AG09309 (cell line): ENCODE results near the gene RPL19.

Source experiments
- DNase-seq: peaks from one replicate; pipeline ENCODE4 v3.0.0-alpha.2; 2010; ENCODE audit warnings: low read depth
- H3K4me3 ChIP-seq: 2 replicates; pipeline ENCODE4 v1.5.1; 2011; ENCODE audit warnings: mild to moderate bottlenecking, low read depth, low read length, moderate library complexity; ENCODE audit not compliant: control insufficient read depth
- TF ChIP-seq, protein P1 (sequence below): IDR thresholded peaks from 2 replicates; pipeline ENCODE4 v1.5.1; 2011; ENCODE audit warnings: mild to moderate bottlenecking, low read depth, low read length, inconsistent platforms; ENCODE audit not compliant: insufficient read depth, control insufficient read depth; ENCODE audit errors: missing control alignments

Gene RPL19

DNA sequence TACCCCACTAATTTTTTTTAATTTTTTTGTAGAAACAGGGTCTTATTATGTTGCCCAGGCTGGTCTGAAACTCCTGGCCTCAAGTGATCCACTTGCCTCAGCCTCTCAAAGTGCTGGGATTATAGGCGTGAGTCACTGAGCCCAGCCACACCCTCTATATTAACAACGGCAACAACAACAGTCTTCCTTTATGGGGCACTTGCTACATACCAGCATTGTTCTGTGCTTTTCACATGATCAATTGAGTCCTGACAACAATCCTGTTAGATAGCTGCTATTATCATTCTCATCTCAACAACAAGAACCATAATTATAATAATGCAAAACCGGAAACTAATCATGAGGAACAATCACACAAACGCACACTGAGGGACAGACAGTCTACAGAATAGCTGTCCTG is 21.5 kb upstream of the RPL19 start:
- DNase-seq = no peak
- no peak overlapping the region for H3K4me3 ChIP-seq
- TF ChIP-seq, protein P1, sequence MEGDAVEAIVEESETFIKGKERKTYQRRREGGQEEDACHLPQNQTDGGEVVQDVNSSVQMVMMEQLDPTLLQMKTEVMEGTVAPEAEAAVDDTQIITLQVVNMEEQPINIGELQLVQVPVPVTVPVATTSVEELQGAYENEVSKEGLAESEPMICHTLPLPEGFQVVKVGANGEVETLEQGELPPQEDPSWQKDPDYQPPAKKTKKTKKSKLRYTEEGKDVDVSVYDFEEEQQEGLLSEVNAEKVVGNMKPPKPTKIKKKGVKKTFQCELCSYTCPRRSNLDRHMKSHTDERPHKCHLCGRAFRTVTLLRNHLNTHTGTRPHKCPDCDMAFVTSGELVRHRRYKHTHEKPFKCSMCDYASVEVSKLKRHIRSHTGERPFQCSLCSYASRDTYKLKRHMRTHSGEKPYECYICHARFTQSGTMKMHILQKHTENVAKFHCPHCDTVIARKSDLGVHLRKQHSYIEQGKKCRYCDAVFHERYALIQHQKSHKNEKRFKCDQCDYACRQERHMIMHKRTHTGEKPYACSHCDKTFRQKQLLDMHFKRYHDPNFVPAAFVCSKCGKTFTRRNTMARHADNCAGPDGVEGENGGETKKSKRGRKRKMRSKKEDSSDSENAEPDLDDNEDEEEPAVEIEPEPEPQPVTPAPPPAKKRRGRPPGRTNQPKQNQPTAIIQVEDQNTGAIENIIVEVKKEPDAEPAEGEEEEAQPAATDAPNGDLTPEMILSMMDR = no peak

DNA sequence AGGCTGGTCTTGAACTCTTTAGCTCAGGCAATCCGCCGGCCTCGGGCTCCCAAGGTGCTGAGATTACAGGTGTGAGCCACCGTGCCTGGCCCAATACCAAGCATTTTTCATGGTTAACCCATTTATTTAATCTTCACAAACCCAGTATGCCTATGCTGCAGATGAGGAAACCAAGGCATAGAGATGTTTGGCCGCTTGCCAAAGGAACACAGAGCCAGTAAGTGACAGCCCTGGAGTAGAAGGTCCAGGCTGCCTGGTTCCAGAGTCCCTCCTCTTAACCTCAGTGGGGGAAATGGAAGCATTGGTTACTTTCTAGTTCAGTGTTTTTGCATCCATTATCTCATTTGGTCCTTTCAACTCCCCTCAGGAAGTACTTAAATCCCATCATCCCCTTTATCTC is 18.8 kb upstream of the RPL19 start:
- H3K4me3 ChIP-seq = no peak overlapping the region
- no peak for DNase-seq
- TF ChIP-seq, protein P1 = no peak

DNA sequence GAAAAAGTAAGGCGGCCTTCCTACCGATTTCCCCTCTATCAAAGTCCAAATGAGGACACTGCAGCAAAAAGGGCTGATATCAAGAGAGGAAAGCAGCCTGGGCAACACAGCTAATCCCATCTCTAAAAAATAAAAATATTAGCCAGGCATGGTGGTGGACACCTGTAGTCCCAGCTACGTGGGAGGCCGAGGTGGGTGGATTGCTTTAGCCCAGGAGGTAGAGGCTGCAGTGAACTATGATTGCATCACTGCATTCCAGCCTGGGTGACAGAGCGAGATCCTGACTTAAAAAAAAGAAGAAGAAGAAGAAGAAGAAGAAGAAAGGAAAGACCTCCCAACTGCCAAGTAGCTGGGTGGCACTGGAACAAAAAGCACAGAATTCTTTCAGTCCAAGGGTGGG is 17.0 kb upstream of the RPL19 start:
- DNase-seq = no peak
- no peak overlapping the region for H3K4me3 ChIP-seq
- TF ChIP-seq, protein P1 = no peak

DNA sequence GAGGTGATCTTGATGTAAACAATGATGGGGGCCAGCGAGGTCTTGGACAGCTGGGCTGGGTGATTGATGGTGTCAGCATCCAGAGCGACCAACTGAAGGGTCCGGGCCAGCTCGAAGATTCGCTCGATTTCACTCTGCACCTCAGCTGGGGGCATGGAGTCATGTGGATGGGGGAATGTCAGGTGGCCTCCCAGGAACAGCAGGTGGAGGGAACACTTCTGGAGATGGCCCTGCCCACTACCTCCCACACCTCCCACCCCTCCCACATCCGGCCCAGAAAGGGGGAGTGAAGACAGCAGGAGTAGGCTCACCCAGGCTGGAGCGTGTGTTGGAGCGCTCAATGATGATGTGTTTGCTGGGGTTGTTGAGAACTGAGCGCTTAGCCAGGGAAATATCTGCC is 16.4 kb upstream of the RPL19 start:
- no peak overlapping the region for H3K4me3 ChIP-seq
- TF ChIP-seq, protein P1 = no peak
- no peak for DNase-seq

DNA sequence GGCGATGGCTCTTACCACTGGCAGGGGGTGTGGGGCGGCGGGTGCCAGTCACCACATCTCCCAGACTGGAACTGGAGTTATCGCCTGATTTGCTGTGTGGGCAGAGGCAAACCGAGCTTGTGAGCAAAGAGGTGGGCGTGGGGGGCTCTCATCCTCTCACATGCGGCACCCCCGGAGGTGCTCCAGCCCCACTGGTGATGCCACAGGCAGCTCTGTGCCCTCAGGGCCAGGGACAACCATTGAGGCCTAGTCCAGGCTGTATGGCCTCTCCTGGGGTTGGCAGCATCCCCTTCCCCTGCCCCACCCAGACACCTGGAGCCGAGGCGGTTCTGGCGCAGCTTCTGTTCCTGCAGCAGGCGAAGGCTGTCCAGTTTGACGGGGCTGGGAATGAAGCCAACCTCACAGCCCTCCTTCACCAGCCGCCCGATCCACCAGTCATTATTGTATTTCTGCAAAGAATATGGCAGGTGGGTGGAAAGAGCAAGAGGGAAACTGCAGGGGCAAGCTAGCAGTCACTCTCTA is 13.5 kb upstream of the RPL19 start:
- no peak for DNase-seq
- TF ChIP-seq, protein P1 = no peak
- H3K4me3 ChIP-seq = no peak overlapping the region

DNA sequence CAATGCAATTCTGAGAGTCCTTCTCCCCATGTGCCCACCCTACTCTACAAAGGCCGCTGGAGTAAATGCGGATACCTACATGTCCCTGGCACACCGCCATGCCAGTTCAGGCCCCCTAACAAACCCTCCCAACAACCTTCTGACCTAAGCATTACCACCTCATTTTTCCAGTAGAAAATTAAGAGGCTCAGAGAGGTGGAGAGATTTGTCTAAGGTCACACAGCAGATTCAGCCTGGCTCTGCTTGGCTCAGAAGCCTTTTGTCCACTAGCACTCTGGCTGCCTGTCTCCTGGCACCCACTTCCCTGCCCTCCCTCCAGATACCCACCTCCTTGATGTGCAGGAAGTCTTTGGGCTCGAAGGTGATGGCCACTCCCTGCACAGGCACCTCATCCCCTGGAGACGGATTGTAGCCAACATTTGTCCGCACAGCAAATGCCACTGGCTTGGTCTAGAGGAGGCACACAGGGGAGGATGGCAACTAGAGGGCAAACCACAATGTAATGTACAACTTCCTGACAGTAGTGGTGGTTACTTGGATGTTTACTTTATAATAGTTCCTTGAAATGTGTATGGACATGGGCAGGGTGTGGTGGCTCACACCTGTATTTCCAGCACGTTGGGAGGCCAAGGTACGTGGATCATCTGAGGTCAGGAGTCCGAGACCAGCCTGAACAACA is 12.8 kb upstream of the RPL19 start:
- TF ChIP-seq, protein P1 = no peak
- no peak overlapping the region for H3K4me3 ChIP-seq
- DNase-seq = no peak
